Measurements from ENCODE around the gene UBB. TPM values are rescaled to one million over a fixed set of nuclear protein-coding genes. Genes with fewer than 3 reads are reported as not detected.

UBB gene
- total RNA-seq, 1 experiment from 2014 or later, result 1,654 TPM

- no peaks in the 10 kb centered on the region for H3K36me3 ChIP-seq (ENCODE audit: control insufficient read depth, insufficient read depth, low read length)
- H3K9me3 ChIP-seq (ENCODE audit: control insufficient read depth, insufficient read depth, low read depth, low read length), result no peaks in the 10 kb centered on the region
- no peaks in the 10 kb centered on the region for H3K27me3 ChIP-seq (ENCODE audit: control insufficient read depth, insufficient read depth, low read length)
- DNase-seq (ENCODE audit: low read depth, low spot score) (no peak), ATAC-seq (no peak)
- POLR2A ChIA-PET, result no interaction called here
- no TSS peak for BruUV-seq (replicated peaks)
- no peak overlapping the region for H3K27ac ChIP-seq (ENCODE audit: low read length)
- in situ Hi-C loops (cut with HindIII; ENCODE audit: low pct_unique_long_range_greater_than_20kb, low sequenced_read_pairs), result no loop called here
- CTCF ChIA-PET, result no interaction called here
- H3K4me1 ChIP-seq (ENCODE audit: control insufficient read depth, insufficient read depth, low read length), result no peaks in the 10 kb centered on the region
- no peak for TF ChIP-seq CTCF (IDR thresholded peaks at IDR 0.05)
- H3K4me3 ChIP-seq (ENCODE audit: low read depth in 2 of 2, low read length in 2 of 2), result no peak overlapping the region
- intact Hi-C loops (cut with micrococcal nuclease; ENCODE audit: unreplicated experiment), result no loop called here
Measured at GRCh38 chr17:16358394-16358793, 22.5 kb upstream of the UBB start.

GRCh38 chr17:16361874-16362273, 19.0 kb upstream of the UBB start:
- BruUV-seq (replicated peaks), result no TSS peak
- TF ChIP-seq TCF7L2 (IDR thresholded peaks at IDR 0.05; ENCODE audit: low read depth, low read length) (no peak), SIN3A (IDR thresholded peaks at IDR 0.05; ENCODE audit: borderline replicate concordance, insufficient read depth, low read depth, low read length) (no peak), POLR2AphosphoS5 (IDR thresholded peaks at IDR 0.05; ENCODE audit: low read depth, low read length) (no peak), REST (IDR thresholded peaks at IDR 0.05; ENCODE audit: insufficient read depth in 1 of 2, low read depth in 2 of 2, low read length in 1 of 2) (no peak), CTCF (IDR thresholded peaks at IDR 0.05) (no peak)
- in situ Hi-C loops (cut with HindIII; ENCODE audit: low pct_unique_long_range_greater_than_20kb, low sequenced_read_pairs), result no loop called here
- no peaks in the 10 kb centered on the region for H3K27me3 ChIP-seq (ENCODE audit: control insufficient read depth, insufficient read depth, low read length)
- H3K4me1 ChIP-seq (ENCODE audit: control insufficient read depth, insufficient read depth, low read length), result peaks cover 10% of the 10 kb centered on the region
- intact Hi-C loops (cut with micrococcal nuclease; ENCODE audit: unreplicated experiment), result no loop called here
- ChIA-PET CTCF (no interaction called here), POLR2A (no interaction called here)
- no peak for ATAC-seq
- H3K9me3 ChIP-seq (ENCODE audit: control insufficient read depth, insufficient read depth, low read depth, low read length), result no peaks in the 10 kb centered on the region
- no peaks in the 10 kb centered on the region for H3K36me3 ChIP-seq (ENCODE audit: control insufficient read depth, insufficient read depth, low read length)
- no peak overlapping the region for H3K4me3 ChIP-seq (ENCODE audit: low read depth in 2 of 2, low read length in 2 of 2)
- H3K27ac ChIP-seq (ENCODE audit: low read length), result no peak overlapping the region
- no peak for DNase-seq (ENCODE audit: low read depth, low spot score)

All from Panc1 (cell line).